ENCODE results near the gene MCMBP.

MCMBP gene

DNA sequence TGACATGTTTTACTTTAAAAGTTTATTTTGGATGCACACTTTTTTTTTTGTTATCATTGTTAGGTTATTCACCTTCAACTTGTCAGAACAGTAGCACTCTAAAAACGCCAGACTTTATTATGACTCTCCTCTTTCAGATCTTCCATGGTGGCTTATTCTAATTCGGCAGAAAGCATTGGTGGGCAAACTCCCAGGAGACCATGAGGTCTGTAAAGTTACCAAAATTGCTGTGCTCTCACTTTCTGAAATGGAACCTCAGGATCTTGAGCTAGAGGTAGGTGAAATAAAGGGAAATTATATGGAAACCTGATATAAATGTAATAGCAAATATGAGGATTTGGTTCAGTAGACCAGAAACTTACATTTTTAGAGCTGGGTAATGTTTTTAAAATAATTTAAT is 91.1 kb downstream of the MCMBP start:
- no peak for DNase-seq

DNA sequence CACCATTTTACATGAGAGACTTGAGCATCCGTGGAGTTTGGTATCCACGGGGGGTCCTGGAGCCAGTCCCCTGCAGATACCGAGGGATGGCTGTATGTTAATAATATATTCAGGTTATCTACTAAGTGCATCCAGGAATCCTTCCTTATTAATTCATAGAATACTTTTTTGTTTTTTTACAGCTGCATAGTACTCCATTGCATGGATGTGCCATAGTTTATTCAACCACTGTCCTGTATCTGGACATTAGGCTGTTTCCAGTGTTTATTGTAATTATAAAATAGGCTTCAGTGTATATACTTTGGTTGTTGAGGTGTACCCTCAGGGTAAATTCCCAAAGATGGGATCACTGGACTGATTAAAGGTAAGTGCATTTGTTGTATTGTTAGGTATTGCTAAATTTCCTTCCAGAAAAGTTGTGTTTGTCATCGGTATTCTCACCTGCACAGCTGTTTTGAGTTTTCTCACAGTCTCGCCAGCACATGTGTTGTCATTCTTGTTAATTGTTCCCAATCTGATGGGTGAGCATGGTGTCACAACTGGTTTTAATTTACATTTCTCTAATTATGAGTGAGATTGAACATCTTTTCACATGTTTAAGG is 91.7 kb downstream of the MCMBP start:
- DNase-seq, result no peak

All from KG1 (cell line).